Ascending aorta (tissue), 2 donors: ENCODE data around the gene DCANP1. TPM values are rescaled to one million over a fixed set of nuclear protein-coding genes. Genes with fewer than 3 reads are reported as not detected.
A peak's percentile ranks its signal among the peaks of the same experiment; 100 is the strongest.

Source experiments
- DNase-seq, 2 donors: peaks; one replicate each; pipeline ENCODE4 v3.0.0-alpha.2; 2019; ENCODE audit warnings: low spot score in 2 of 2
- H3K27ac ChIP-seq, 2 donors: fragments of 200-600 bp; sonication (generic); one replicate each; pipeline ENCODE4 v1.5.1; 2016 to 2017; ENCODE audit warnings: mild to moderate bottlenecking in 1 of 2
- H3K27me3 ChIP-seq: fragments of 200-600 bp; sonication (generic); one replicate; pipeline ENCODE4 v1.5.1; 2017
- H3K36me3 ChIP-seq, 2 donors: fragments of 200-600 bp; sonication (generic); one replicate each; pipeline ENCODE4 v1.5.1; 2016
- H3K4me1 ChIP-seq, 2 donors: fragments of 200-600 bp; sonication (generic); one replicate each; pipeline ENCODE4 v1.5.1; 2016 to 2017; ENCODE audit warnings: mild to moderate bottlenecking in 1 of 2
- H3K4me3 ChIP-seq, 2 donors: fragments of 200-600 bp; sonication (generic); one replicate each; pipeline ENCODE4 v1.5.1; 2016 to 2017; ENCODE audit warnings: mild to moderate bottlenecking in 1 of 2
- H3K9me3 ChIP-seq, 2 donors: fragments of 200-600 bp; sonication (generic); one replicate each; pipeline ENCODE4 v1.5.1; 2016
- intact Hi-C: fragments of 100-400 bp; cut with DNase I; formaldehyde crosslinking; loops from one replicate; pipeline ENCODE4 v1.15.1; 2023
- total RNA-seq: library from RNA; depleted of rRNA; stranded (reverse); fragments of >200 nt; gene quantifications from one replicate; pipeline ENCODE4 v1.1.0, GENCODE V29; 2016
- TF ChIP-seq, protein P1 (sequence below), 3 experiments: fragments of 200-600 bp in 2 of 3; fragments of 450-650 bp in 1 of 3; sonication (generic) in 2 of 3; IDR thresholded peaks; one replicate each; pipeline ENCODE4 v1.5.1; 2016 to 2019; ENCODE audit warnings: antibody characterized with exemption in 3 of 3, mild to moderate bottlenecking in 1 of 3, moderate library complexity in 1 of 3

The DCANP1 gene
- total RNA-seq, 1 donor from 2014 or later = not detected

DNA sequence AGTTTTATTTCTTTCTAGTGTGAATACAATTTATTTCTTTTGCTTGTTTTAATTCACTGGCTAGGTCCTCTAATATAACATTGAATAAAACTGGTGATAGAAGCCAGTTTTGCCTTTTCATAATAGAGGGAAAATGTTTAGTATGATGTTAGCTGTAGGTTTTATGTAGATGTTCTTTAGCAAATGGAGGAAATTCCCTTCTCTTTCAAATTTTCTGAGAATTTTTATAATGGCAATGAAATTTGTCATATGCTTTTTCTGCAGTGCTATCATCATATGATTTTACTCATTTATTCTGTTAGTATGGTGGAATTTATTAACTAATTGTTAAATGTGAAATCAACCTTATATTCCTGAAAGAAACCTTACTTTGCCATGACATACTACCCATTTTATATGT is 30.1 kb downstream of the DCANP1 start:
- Histone ChIP-seq H3K4me3 (no peak overlapping the region), H3K4me1 (no peaks in the 10 kb centered on the region), H3K27ac (no peak overlapping the region), H3K36me3 (no peaks in the 10 kb centered on the region), H3K27me3 (no peaks in the 10 kb centered on the region), H3K9me3 (no peaks in the 10 kb centered on the region)
- intact Hi-C loops = no loop called here
- TF ChIP-seq, protein P1, sequence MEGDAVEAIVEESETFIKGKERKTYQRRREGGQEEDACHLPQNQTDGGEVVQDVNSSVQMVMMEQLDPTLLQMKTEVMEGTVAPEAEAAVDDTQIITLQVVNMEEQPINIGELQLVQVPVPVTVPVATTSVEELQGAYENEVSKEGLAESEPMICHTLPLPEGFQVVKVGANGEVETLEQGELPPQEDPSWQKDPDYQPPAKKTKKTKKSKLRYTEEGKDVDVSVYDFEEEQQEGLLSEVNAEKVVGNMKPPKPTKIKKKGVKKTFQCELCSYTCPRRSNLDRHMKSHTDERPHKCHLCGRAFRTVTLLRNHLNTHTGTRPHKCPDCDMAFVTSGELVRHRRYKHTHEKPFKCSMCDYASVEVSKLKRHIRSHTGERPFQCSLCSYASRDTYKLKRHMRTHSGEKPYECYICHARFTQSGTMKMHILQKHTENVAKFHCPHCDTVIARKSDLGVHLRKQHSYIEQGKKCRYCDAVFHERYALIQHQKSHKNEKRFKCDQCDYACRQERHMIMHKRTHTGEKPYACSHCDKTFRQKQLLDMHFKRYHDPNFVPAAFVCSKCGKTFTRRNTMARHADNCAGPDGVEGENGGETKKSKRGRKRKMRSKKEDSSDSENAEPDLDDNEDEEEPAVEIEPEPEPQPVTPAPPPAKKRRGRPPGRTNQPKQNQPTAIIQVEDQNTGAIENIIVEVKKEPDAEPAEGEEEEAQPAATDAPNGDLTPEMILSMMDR (IDR thresholded peaks at IDR 0.05) = no peak
- no peak for DNase-seq

DNA sequence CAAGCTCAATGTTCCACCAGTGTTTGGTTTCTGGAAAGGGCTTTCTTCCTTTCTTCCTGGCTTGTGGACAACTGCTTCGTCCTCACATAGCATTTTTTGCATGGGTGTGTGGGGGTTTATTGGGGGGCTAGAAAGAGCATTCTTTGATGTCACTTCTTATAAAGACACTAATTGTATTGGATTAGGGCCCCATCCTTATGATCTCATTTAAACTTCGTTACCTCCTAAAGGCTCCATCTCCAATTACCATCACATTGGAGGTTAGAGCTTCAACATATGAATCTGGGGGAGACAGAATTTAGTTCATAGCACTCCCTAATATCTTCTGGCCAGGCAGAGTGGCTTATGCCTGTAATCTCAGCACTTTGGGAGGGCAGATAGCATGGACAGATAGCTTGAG is 42.1 kb downstream of the DCANP1 start:
- TF ChIP-seq, protein P1 (IDR thresholded peaks at IDR 0.05) = no peak
- Histone ChIP-seq H3K27ac (no peak overlapping the region), H3K4me3 (no peak overlapping the region), H3K36me3 (no peaks in the 10 kb centered on the region), H3K9me3 (no peaks in the 10 kb centered on the region), H3K4me1 (no peaks in the 10 kb centered on the region), H3K27me3 (no peaks in the 10 kb centered on the region)
- DNase-seq = no peak
- intact Hi-C loops = no loop called here

DNA sequence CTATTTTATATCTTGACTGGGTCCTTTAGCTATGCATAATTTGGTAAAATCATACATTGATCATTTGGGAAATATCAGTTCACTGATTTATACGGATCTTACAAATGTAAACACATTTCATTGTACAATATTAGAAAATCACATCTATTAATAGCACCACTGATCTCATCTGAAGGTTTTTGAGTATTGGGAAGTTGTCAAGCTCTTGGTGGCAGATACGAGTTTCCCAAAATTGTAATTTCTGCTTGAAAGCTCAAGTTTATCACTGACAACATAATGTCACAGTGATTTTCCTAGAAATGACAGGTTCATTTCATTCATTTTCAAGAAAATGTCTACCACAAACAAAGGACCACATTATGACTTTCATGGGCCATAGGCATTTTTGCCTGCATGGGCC is 45.1 kb downstream of the DCANP1 start:
- TF ChIP-seq, protein P1 (IDR thresholded peaks at IDR 0.05) = no peak
- H3K36me3 ChIP-seq = no peaks in the 10 kb centered on the region
- intact Hi-C loops = no loop called here
- DNase-seq = no peak
- no peaks in the 10 kb centered on the region for H3K9me3 ChIP-seq
- no peak overlapping the region for H3K27ac ChIP-seq
- H3K4me1 ChIP-seq = peaks cover 4 to 15% of the 10 kb centered on the region in 2 donors
- no peaks in the 10 kb centered on the region for H3K27me3 ChIP-seq
- H3K4me3 ChIP-seq = no peak overlapping the region

DNA sequence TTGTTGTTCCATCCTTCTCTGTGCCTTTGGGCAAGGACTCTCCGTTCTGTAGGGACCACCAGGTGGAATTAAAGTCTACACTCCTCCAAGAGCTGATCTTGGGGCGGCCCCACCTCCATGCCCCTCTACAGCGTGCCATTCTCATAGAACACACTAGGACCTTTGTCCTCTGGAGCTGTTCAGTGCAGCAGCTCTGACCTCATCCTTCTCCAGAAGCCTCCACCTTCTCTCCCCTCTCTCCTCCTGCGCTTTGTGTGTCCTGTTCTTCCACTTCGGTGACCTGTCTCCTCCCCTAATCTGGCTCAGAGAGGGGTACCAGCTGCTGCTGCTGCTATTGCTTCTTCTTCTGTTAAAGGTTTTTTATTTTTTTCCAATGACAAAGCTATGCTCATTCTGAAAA is 46.3 kb downstream of the DCANP1 start:
- TF ChIP-seq, protein P1 (IDR thresholded peaks at IDR 0.05) = no peak
- no peak for DNase-seq

DNA sequence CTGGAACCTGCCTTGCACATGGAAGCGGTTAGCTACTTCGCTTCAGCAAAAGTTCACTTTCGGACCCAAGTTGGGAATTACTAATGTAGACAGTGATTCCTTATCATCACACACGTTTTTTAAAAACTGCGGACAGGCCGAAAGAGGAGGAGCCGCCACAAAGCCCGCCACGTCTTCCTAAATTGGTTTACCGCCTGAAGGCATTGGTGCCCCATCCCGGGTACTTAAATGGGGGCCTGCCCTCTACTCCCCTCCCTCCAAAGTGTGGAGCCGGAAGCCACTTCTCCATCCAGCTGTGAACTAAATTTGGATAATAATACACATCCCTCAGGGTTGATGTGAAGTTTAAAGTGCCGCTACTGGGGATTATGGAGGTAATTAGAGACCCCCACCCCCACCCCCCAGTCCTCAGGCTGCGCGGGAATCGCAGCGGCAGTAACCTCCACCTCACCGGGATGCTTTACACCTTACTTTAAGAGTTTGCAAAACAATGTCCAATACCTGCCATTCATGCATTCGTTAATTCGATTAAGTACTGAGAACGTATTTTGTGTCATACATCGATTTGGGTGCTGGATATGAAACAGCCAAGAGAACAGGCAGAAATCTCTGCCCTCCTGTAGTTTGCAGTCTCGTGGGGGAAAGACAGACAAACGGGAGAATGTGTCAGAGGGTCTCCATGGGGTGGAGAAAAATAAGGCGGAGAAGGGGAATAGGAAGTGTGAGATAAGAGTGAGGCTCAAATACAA is 47.2 kb downstream of the DCANP1 start:
- TF ChIP-seq, protein P1 (IDR thresholded peaks at IDR 0.05) = no peak
- H3K27ac ChIP-seq = peak overlapping the region; percentile 78 to 88
- no peaks in the 10 kb centered on the region for H3K27me3 ChIP-seq
- H3K9me3 ChIP-seq = no peaks in the 10 kb centered on the region
- H3K4me3 ChIP-seq = peak overlapping the region; percentile 98 to 99
- no peak for DNase-seq
- H3K36me3 ChIP-seq = no peaks in the 10 kb centered on the region
- H3K4me1 ChIP-seq = peaks cover 10 to 25% of the 10 kb centered on the region in 2 donors
- intact Hi-C loops = no loop called here

More for the DNA sequence above, 46.3 kb downstream of the DCANP1 start:
- no peaks in the 10 kb centered on the region for H3K27me3 ChIP-seq
- intact Hi-C loops = no loop called here
- H3K4me3 ChIP-seq = no peak overlapping the region
- H3K36me3 ChIP-seq = no peaks in the 10 kb centered on the region
- H3K27ac ChIP-seq = no peak overlapping the region
- peaks cover 10 to 23% of the 10 kb centered on the region in 2 donors for H3K4me1 ChIP-seq
- H3K9me3 ChIP-seq = no peaks in the 10 kb centered on the region
